HG03159 (cell line): ENCODE data around the gene BUB1.
"Not testable (repeated sequence)": the region's sequence is repeated elsewhere in the genome, so short reads cannot be mapped to it uniquely, and the experiment has no call there.

Source experiments
- ATAC-seq: cut with Tn5 transposase; IDR thresholded peaks from one replicate; pipeline ENCODE4 v1.9.1; 2021; ENCODE audit warnings: mild to moderate bottlenecking, moderate library complexity; ENCODE audit not compliant: unreplicated experiment

BUB1 gene

DNA sequence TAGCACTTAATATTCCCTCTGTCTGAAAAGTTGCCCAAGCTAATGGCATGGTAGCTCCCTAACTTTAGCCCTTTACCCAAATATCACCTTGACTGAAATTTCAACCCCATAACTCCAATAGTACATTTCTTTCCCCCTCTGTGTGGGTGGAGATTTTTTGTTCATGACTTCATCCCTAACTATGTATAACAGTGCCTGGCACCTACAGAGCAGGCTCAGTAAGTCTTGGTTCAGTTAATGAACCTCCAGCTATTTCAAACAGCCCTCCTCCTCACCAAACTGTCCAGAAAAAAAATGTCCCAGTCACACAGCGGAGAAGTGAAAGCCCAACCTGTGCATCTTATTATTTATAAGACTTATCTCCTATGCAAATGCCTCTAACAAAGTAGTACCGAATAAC, 18.6 kb downstream of the BUB1 start:
- no peak for ATAC-seq

DNA sequence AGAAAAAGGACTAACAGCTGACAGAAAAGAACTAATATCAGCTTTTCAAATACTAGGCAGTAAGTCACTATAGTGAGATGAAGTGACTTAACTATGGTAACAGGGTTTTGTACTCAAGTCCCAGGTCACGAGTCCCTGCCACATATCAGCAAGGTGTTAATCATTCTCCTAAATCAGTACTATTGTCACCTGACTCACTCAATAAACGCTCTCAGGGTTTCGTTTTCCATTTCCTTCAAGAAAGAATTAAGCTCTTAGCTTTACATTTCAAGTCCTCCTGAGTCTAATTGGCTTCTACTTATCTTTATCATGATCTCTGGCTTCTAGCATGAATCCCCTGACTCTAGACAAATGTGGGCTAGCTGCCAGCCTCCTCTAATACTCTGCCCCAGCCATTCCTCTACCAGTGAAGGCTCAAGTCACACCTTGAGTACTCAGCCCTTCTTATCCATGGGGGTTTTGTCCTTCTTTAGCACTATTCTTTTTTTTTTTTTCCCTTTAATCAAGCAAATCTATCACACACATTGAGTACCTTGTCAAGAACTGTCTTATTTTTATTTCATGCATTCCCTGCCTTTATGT, 20.0 kb downstream of the BUB1 start:
- no peak for ATAC-seq

GRCh38 chr2:110655701-110656100, 22.2 kb downstream of the BUB1 start:
- ATAC-seq = no peak

DNA sequence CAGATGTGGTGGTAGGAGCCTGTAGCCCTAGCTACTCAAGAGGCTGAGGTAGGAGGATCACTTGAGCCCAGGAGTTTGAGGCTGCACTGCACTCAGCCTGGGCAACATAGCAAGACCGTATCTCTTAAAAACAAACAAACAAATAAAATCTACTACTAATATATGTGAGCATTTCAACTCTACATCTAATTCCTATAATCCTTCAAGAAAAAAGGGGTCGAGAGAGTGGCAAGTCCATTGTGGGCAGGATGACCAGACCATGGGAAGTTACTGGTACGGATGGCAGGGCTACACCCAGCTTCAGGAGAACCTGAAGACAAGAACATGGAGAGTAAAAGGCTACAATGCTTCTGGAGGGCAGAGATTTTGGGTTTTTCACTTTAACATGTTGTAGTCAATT, 24.0 kb downstream of the BUB1 start:
- no peak for ATAC-seq

GRCh38 chr2:110650346-110650745, 27.5 kb downstream of the BUB1 start:
- ATAC-seq = no peak

- no peak for ATAC-seq
These were observed 30.1 kb downstream of the BUB1 start for GRCh38 chr2:110647777-110648176.

DNA sequence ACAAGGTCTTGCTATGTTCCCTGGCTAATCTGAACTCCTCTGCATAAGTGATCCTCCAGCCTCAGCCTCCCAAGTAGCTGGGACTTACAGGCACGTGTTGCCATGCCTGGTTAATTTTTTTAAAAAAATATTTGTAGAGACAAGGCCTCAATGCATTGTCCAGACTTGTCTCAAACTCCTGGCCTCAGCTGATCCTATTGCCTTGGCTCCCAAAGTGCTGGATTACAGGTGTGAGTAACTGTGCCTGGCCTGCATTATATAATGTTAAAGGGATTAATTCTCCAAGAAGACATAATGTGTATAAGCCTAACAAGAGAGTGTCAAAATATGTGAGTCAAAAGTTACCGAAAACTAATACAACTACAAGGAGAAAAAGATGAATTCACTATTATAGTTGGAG, 32.2 kb downstream of the BUB1 start:
- no peak for ATAC-seq

DNA sequence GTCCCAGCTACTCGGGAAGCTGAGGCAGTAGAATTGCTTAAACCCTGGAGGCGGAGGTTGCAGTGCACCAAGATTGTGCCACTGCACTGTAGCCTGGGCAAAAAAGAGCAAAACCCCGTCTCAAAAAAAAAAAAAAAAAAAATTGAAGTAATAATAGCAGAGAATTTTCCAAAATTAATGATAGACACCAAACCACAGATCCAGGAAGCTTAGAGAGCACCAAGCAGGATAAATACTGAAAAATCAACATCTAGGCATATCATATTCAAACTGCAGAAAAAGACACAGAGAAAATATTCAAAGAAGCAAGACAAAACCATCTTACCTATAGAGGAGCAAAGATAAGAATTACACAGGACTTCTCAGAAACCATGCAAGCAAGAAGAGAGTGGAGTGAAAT, 33.5 kb downstream of the BUB1 start:
- ATAC-seq = no peak

- no peak for ATAC-seq
These were observed 35.5 kb downstream of the BUB1 start for GRCh38 chr2:110642360-110642759.

DNA sequence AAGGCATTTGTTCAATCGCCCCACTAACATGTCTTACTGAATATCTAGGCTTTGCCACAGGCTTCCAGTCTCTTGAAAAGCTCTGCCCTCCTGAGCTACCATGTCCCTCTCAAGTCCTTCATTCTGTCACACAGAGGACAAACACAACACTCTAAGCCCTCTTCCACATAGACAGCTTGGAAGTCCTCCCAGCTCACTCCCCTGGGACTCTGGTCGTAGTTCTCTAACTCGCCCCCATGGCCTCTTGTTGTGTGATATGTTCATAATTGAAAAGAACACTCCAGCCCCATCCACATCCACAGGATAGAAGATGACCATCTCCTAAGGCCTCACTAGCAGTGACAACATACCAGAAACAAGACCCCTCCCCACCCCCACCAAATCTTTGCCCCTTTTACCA, 37.9 kb downstream of the BUB1 start:
- no peak for ATAC-seq

GRCh38 chr2:110638952-110639695, 38.7 kb downstream of the BUB1 start:
- ATAC-seq = no peak

DNA sequence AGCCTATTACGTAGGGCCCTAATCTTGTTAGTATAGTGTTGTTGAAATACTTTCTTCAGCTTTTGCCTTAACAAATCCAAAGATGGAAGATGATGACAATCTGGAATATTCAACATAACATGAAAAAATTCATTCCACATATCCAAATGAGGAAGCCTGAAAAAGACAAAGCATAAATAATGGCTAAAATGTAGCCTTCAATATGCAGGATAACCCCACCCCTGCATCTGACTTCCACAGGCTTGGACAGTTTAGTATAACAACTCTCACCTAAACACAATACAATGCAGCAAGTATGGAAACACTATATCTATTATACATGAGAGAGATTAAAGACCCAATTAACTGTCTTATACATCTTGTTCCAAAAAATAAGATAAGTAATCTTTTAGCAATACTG, 39.9 kb downstream of the BUB1 start:
- no peak for ATAC-seq

DNA sequence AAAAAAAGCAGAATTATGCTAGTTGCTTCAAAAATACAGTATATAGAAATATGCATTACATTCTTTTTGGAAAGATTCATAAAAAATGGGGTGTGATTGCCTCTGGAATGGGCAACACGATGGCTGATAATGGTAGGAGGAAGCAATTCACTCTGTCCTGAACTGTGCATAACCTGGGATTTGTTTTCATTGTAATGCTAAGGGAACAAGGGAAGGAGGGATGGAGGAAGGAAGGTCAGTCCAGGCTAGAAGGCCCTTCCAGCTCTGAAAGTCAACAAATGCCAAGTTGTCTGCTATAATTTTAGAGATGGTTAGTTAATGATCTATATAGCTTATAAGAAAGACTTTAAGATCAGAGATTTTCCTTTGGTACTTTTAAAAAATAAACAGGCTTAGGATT, 40.8 kb downstream of the BUB1 start:
- ATAC-seq = no peak

- ATAC-seq = not testable (repeated sequence)
These were observed 41.8 kb downstream of the BUB1 start for GRCh38 chr2:110635949-110636628.

- ATAC-seq = not testable (repeated sequence)
These were observed 50.5 kb downstream of the BUB1 start for GRCh38 chr2:110627348-110627747.

- not testable (repeated sequence) for ATAC-seq
These were observed 58.4 kb downstream of the BUB1 start for GRCh38 chr2:110619326-110619939.

GRCh38 chr2:110613927-110614326, 63.9 kb downstream of the BUB1 start:
- not testable (repeated sequence) for ATAC-seq

- not testable (repeated sequence) for ATAC-seq
These were observed 67.1 kb downstream of the BUB1 start for GRCh38 chr2:110610613-110611250.

- ATAC-seq = not testable (repeated sequence)
These were observed 67.8 kb downstream of the BUB1 start for GRCh38 chr2:110609843-110610612.

DNA sequence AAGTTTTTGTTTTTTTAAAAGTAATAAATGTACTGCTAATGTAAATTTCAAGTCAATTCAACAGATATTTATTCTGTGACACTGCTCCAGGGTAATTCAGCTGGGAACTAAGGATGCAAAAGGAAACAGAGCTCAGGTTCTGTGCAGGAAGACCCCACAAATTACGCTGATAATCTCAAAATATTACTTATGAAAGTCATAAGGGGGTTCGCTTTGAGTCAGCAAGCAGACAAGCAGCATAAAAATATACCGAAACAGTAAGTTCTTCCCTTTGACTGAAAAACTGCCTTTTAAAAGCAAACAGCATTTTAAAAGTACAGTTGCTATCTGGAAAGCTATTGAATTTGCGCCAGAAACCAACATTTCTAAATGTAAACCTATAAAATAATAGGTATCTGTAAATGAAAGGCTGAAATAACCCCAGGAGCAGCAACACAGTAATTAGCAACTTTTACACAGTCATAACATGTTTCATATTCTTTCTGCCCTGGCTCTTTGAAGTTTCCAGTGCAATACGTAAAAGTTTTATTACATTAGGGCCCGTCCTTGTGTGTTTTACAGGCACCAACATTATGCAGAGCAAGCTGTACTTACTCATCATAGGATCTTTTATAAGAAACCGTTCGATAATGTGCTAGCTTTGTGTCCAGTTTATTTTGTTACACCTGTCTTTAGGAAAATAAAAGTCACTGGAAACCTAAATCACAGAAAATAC, 68.9 kb downstream of the BUB1 start:
- ATAC-seq = not testable (repeated sequence)
